ENCODE data around the gene RPP25L. TPM values are rescaled to one million over a fixed set of nuclear protein-coding genes. Genes with fewer than 3 reads are reported as not detected.
A peak's percentile ranks its signal among the peaks of the same experiment; 100 is the strongest.

The RPP25L gene
- total RNA-seq, 1 experiment from 2014 or later, result 25.0 TPM

GRCh38 chr9:34592895-34593601, 18.8 kb downstream of the RPP25L start:
- DNase-seq, result peak; percentile 12
- no peaks in the 10 kb centered on the region for H3K9me2 ChIP-seq (replicated peaks; ENCODE audit: low read length)
- H3F3A ChIP-seq (ENCODE audit: low read length, unreplicated experiment), result no peaks in the 10 kb centered on the region
- no peaks in the 10 kb centered on the region for H3K4me1 ChIP-seq (ENCODE audit: insufficient read depth, low read length)
- no peaks in the 10 kb centered on the region for H3K9me3 ChIP-seq (ENCODE audit: low read length)
- H3K27ac ChIP-seq (ENCODE audit: low read length), result no peak overlapping the region
- H3K9ac ChIP-seq (ENCODE audit: low read length), result no peak overlapping the region
- CTCF ChIA-PET, result interaction anchor here (1.7 kb wide), 1 partner anchor 91 kb away, joined by 15 read pairs; no protein-coding TSS in a partner anchor
- POLR2A ChIA-PET (ENCODE audit: unreplicated experiment), result no interaction called here
- H3K4me3 ChIP-seq (ENCODE audit: low read length), result no peak overlapping the region
- no peak for TF ChIP-seq CTCF (conservative IDR thresholded peaks at IDR 0.05; ENCODE audit: low read depth, low read length)
- no peak for TF ChIP-seq EZH2 (IDR thresholded peaks at IDR 0.05; ENCODE audit: low read length, unreplicated experiment)
- TF ChIP-seq EZH2phosphoT487 (IDR thresholded peaks at IDR 0.05; ENCODE audit: borderline replicate concordance, low read length), result no peak
- 0 out of 2 replicates have a peak overlapping the region, but pooled peaks have one; percentile 29 for H3K4me2 ChIP-seq (ENCODE audit: low read length)
- intact Hi-C loops (cut with micrococcal nuclease), result loop anchor here (5.0 kb wide), 2 partner anchors 91 to 156 kb away; no protein-coding TSS in a partner anchor
- H3K27me3 ChIP-seq (ENCODE audit: low read length), result peaks cover 35% of the 10 kb centered on the region
- ATAC-seq, result peak; percentile 14; the same call in 1 of the 2 replicates
- BruUV-seq (replicated peaks), result no TSS peak
- H2AFZ ChIP-seq (ENCODE audit: low read length), result no peak overlapping the region
- no peaks in the 10 kb centered on the region for H3K36me3 ChIP-seq (ENCODE audit: low read depth, low read length)
- H3K79me2 ChIP-seq (ENCODE audit: low read length), result no peaks in the 10 kb centered on the region
- H4K20me1 ChIP-seq (ENCODE audit: low read length), result no peaks in the 10 kb centered on the region

DNA sequence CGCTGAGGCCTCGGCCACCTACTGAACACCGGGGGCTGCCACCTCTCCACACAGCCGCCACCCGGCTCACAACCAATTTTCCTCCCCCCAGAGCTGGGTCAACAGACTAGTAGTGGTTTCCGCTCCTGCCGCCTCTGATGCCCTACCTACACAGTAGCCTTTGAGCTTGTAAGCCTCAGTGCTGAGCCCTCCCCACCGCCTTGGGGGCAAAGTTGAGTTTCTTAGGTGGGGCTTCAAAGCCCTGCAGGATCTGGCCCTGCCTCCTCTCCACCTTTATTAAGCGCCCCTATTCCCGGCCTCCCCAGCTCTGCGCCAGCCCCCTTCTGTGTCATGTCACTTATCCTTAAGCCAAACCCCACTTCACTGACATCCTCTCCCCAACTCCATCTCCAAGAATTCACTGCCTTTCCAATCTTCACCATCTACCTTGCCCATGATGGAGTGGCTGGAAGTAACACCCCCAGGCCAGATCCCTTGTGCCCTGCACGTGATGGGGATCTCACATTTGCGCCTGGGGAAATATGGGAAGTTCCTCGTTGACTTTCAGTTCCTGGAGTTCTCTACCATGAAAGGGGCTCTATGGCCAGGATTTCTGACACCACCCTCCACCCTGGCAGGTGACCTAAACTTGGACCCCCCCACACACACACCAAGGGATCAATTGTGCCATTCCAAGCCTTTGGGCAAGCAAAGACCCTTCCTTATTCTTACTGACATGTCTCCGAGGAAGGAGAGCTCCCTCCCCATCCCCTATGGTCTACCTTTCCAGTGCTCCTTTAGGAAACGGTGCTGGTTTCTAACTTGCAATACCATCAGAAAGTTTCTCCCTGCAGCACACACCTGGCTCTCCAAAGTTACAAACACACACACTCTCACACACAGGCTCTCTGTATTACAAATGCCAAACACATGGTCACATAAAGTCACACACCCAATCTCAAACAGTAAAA, 19.7 kb downstream of the RPP25L start:
- Histone ChIP-seq H3K9me2 (replicated peaks; ENCODE audit: low read length) (no peaks in the 10 kb centered on the region), H3K79me2 (ENCODE audit: low read length) (no peaks in the 10 kb centered on the region), H3K4me3 (ENCODE audit: low read length) (no peak overlapping the region), H4K20me1 (ENCODE audit: low read length) (no peaks in the 10 kb centered on the region), H3K4me1 (ENCODE audit: insufficient read depth, low read length) (no peaks in the 10 kb centered on the region), H3K27ac (ENCODE audit: low read length) (no peak overlapping the region), H3K27me3 (ENCODE audit: low read length) (peaks cover 43% of the 10 kb centered on the region), H3K36me3 (ENCODE audit: low read depth, low read length) (no peaks in the 10 kb centered on the region), H3K4me2 (ENCODE audit: low read length) (peak overlapping the region; percentile 56; the same call in 1 of the 2 replicates), H3K9ac (ENCODE audit: low read length) (no peak overlapping the region), H2AFZ (ENCODE audit: low read length) (no peak overlapping the region), H3K9me3 (ENCODE audit: low read length) (no peaks in the 10 kb centered on the region), H3F3A (ENCODE audit: low read length, unreplicated experiment) (no peaks in the 10 kb centered on the region)
- ChIA-PET POLR2A (ENCODE audit: unreplicated experiment) (no interaction called here), CTCF (interaction anchor here (1.7 to 1.9 kb wide), 2 partner anchors 90 to 188 kb away, joined by 15 read pairs; no protein-coding TSS in a partner anchor)
- ATAC-seq (no peak), DNase-seq (no peak)
- no peak for TF ChIP-seq EZH2 (IDR thresholded peaks at IDR 0.05; ENCODE audit: low read length, unreplicated experiment)
- TF ChIP-seq EZH2phosphoT487 (IDR thresholded peaks at IDR 0.05; ENCODE audit: borderline replicate concordance, low read length), result no peak
- TF ChIP-seq CTCF (conservative IDR thresholded peaks at IDR 0.05; ENCODE audit: low read depth, low read length), result no peak
- intact Hi-C loops (cut with micrococcal nuclease), result loop anchor here (2.0 to 5.0 kb wide), 3 partner anchors 90 to 187 kb away; no protein-coding TSS in a partner anchor
- BruUV-seq (replicated peaks), result no TSS peak
